Peyer's patch (tissue), 4 donors: ENCODE measurements around the gene VPS26C. TPM values are rescaled to one million over a fixed set of nuclear protein-coding genes. Genes with fewer than 3 reads are reported as not detected.

ENCODE experiments used
- DNase-seq, 3 donors: peaks; one replicate each; pipeline ENCODE4 v3.0.0-alpha.2; 2017 to 2019
- H3K27ac ChIP-seq, 4 donors: fragments of 200-600 bp; sonication (generic); one replicate each; pipeline ENCODE4 v1.5.1; 2016 to 2019
- H3K27me3 ChIP-seq, 2 donors: fragments of 200-600 bp; sonication (generic); one replicate each; pipeline ENCODE4 v1.5.1; 2019
- H3K36me3 ChIP-seq, 3 donors: fragments of 200-600 bp; sonication (generic); one replicate each; pipeline ENCODE4 v1.5.1; 2016 to 2019
- H3K4me1 ChIP-seq, 4 donors: fragments of 200-600 bp; sonication (generic); one replicate each; pipeline ENCODE4 v1.5.1; 2016 to 2019
- H3K4me3 ChIP-seq, 4 donors: fragments of 200-600 bp; sonication (generic); 1 replicate in 3 of 4; 2 replicates in 1 of 4; pipeline ENCODE4 v1.5.1; 2016 to 2019; ENCODE audit warnings: mild to moderate bottlenecking in 1 of 4
- H3K9me3 ChIP-seq, 4 donors: fragments of 200-600 bp; sonication (generic); one replicate each; pipeline ENCODE4 v1.5.1; 2016 to 2019; ENCODE audit warnings: mild to moderate bottlenecking in 1 of 4
- POLR2A ChIP-seq, 2 donors: fragments of 450-650 bp; IDR thresholded peaks; one replicate each; pipeline ENCODE4 v1.5.1; 2017; ENCODE audit warnings: antibody characterized with exemption in 2 of 2, mild to moderate bottlenecking in 2 of 2, moderate library complexity in 2 of 2
- total RNA-seq, 4 donors: library from RNA; depleted of rRNA; stranded (reverse); fragments of >200 nt; gene quantifications; one replicate each; pipeline ENCODE4 v1.1.0, GENCODE V29; 2016
- TF ChIP-seq, protein P1 (sequence below), 6 experiments: fragments of 450-650 bp in 4 of 6; fragments of 200-600 bp in 2 of 6; sonication (generic) in 1 of 6; IDR thresholded peaks; one replicate each; pipeline ENCODE4 v1.5.1; 2017 to 2019; ENCODE audit warnings: antibody characterized with exemption in 6 of 6, mild to moderate bottlenecking in 3 of 6, moderate library complexity in 1 of 6

VPS26C gene
- total RNA-seq, 4 donors from 2014 or later: 62.7 to 79.8 (median 76.4) TPM

DNA sequence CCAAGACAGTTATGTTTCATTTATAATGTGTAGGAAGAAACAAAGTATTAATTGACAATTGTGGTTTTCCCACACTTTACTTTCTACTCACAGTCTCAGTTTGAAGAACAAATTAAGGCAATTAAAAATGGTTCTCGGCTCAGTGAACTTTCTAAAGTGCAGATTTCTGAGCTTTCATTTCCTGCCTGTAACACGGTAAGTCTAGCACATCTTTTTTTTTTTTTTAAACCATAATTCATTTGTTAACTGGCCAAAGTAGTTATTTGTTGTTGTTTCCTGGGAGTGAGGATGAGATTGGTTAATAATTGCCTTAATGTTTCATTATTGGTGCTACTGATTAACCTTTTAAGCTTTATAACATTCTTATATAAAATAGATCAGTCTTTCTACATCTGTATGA lies 75.1 kb downstream of the VPS26C start:
- TF ChIP-seq POLR2A (IDR thresholded peaks at IDR 0.05): no peak
- TF ChIP-seq, protein P1, sequence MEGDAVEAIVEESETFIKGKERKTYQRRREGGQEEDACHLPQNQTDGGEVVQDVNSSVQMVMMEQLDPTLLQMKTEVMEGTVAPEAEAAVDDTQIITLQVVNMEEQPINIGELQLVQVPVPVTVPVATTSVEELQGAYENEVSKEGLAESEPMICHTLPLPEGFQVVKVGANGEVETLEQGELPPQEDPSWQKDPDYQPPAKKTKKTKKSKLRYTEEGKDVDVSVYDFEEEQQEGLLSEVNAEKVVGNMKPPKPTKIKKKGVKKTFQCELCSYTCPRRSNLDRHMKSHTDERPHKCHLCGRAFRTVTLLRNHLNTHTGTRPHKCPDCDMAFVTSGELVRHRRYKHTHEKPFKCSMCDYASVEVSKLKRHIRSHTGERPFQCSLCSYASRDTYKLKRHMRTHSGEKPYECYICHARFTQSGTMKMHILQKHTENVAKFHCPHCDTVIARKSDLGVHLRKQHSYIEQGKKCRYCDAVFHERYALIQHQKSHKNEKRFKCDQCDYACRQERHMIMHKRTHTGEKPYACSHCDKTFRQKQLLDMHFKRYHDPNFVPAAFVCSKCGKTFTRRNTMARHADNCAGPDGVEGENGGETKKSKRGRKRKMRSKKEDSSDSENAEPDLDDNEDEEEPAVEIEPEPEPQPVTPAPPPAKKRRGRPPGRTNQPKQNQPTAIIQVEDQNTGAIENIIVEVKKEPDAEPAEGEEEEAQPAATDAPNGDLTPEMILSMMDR (IDR thresholded peaks at IDR 0.05): no peak
- Histone ChIP-seq H3K4me1 (peaks cover 0 to under 1% (median 0%) of the 10 kb centered on the region in 4 donors), H3K9me3 (no peaks in the 10 kb centered on the region), H3K27me3 (no peaks in the 10 kb centered on the region), H3K4me3 (no peak overlapping the region), H3K27ac (peak overlapping the region in 2 of 4 donors; percentile 7 to 22), H3K36me3 (peaks cover 0 to 51% (median 0%) of the 10 kb centered on the region in 3 donors)
- no peak for DNase-seq

DNA sequence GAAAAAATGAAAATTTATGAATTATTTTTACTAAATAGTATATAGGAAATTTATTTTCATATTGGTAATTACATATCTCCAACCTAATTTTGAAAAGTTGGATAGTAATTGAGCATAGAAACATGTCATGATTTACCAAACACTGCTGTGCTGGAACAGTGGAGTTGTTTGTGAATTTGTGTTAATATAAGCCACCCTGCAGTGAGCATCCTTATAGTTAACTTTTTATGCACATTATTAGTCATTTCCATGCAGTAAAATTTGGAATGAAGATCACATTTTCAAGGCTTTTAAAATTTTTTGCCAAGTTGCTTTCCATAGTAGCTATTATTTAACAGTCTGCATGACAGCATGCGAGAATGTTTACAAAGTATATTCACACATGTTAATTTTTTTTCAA lies 78.3 kb downstream of the VPS26C start:
- Histone ChIP-seq H3K36me3 (peaks cover 0 to 57% (median 0%) of the 10 kb centered on the region in 3 donors), H3K4me1 (no peaks in the 10 kb centered on the region)
- no peak for TF ChIP-seq POLR2A (IDR thresholded peaks at IDR 0.05)
- TF ChIP-seq, protein P1 (IDR thresholded peaks at IDR 0.05): no peak

DNA sequence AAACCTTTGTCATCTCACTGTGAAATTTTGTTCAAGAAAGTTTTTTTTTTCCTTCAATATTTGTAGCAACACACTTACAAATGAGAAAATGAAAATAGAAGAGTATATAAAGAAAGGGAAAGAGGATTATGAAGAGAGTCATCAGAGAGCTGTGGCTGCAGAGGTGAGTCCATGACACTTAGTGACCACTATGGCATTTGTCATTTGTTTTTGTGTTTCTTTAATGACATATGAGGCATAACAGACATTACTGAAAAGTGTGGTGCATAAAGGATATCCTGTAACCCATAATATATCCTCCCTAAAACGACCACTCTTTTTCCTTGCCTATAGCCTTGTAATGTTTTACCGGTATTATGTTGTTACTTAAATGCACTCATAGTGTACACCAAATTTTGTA lies 80.2 kb downstream of the VPS26C start:
- peaks cover 0 to 49% (median 0%) of the 10 kb centered on the region in 3 donors for H3K36me3 ChIP-seq
- DNase-seq: no peak
- no peak for TF ChIP-seq POLR2A (IDR thresholded peaks at IDR 0.05)
- TF ChIP-seq, protein P1 (IDR thresholded peaks at IDR 0.05): no peak
- H3K27ac ChIP-seq: no peak overlapping the region
- no peaks in the 10 kb centered on the region for H3K9me3 ChIP-seq
- no peaks in the 10 kb centered on the region for H3K4me1 ChIP-seq
- no peaks in the 10 kb centered on the region for H3K27me3 ChIP-seq
- no peak overlapping the region for H3K4me3 ChIP-seq

More for the DNA sequence above, 78.3 kb downstream of the VPS26C start:
- DNase-seq: no peak
- no peak overlapping the region for H3K27ac ChIP-seq
- no peaks in the 10 kb centered on the region for H3K9me3 ChIP-seq
- H3K4me3 ChIP-seq: no peak overlapping the region
- H3K27me3 ChIP-seq: no peaks in the 10 kb centered on the region

DNA sequence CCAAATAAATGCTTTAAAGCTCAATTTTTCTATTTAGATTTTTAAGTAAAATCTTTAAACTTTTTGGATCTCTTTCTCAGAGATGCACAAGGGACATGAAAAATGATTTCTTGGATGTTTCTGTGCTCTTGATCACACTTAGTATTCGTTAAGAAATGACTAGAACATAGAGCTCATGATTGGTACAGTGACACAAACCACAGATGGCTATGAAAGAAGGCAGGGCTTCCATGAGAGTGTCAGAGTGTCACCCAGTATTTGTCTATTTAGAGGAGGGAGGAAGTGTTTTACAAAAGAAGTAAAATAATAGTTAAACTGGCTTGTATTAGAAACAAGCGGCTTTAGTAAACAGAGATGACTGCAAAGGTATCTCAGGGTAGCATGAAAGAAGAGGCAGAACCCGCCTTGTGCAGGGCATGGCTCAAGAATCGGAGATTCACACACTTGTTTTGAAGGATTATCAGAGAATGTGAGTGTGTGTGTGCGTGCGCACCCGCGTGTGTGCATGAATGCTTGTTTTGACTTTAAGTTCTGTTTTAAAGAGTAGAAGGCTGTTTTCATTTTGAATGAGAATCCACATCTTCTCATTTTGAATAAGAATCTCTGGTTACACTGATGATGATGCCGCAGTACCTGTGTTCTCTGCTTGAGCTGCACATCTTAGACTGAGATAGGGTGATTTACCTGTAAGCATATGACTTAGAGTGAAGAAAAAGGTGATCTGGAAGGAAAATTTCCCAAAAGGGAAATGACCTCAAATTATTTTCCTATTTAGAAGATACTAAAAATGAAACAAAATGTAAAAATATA lies 82.1 kb downstream of the VPS26C start:
- DNase-seq: no peak
- peaks cover 0 to 49% (median 0%) of the 10 kb centered on the region in 3 donors for H3K36me3 ChIP-seq
- H3K27ac ChIP-seq: no peak overlapping the region
- TF ChIP-seq POLR2A (IDR thresholded peaks at IDR 0.05): no peak
- TF ChIP-seq, protein P1 (IDR thresholded peaks at IDR 0.05): no peak
- no peak overlapping the region for H3K4me3 ChIP-seq
- no peaks in the 10 kb centered on the region for H3K27me3 ChIP-seq
- H3K4me1 ChIP-seq: no peaks in the 10 kb centered on the region
- H3K9me3 ChIP-seq: no peaks in the 10 kb centered on the region

DNA sequence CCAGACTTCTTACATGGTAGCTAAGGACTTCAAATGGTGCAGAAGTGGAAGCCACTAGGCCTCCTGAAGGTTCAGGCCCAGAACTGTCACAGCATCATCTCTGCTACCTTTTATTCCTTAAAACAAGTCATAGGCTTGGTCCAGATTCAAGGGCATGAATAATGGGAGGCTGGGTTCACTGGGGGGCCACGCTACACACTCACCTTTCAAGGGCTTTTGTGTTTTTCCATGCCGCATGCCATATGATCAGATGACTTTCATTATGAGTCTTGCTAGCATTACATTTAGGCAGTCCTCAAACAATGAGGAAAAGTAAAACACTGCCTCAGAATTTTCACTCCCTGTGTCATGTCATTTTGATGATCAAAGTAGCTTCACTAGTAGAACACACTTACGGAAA lies 83.4 kb downstream of the VPS26C start:
- H3K4me3 ChIP-seq: no peak overlapping the region
- H3K36me3 ChIP-seq: peaks cover 0 to 38% (median 0%) of the 10 kb centered on the region in 3 donors
- no peak for DNase-seq
- H3K27me3 ChIP-seq: no peaks in the 10 kb centered on the region
- no peak overlapping the region for H3K27ac ChIP-seq
- no peaks in the 10 kb centered on the region for H3K4me1 ChIP-seq
- no peaks in the 10 kb centered on the region for H3K9me3 ChIP-seq
- TF ChIP-seq, protein P1 (IDR thresholded peaks at IDR 0.05): no peak
- no peak for TF ChIP-seq POLR2A (IDR thresholded peaks at IDR 0.05)
